Effector memory CD8-positive, alpha-beta T cell (primary cell): Measurements from ENCODE around the gene CHST1.

Experiments
- ATAC-seq: fragments of 150-1000 bp; cut with Tn5 transposase; replicated peaks from 2 replicates; pipeline ENCODE4 v1.10.0; 2021; ENCODE audit warnings: mild to moderate bottlenecking, moderate library complexity
- DNase-seq, 3 experiments: peaks; one replicate each; pipeline ENCODE4 v3.0.0; 2021
- H3K27ac Mint-ChIP-seq, 2 donors: one replicate each; pipeline ENCODE4 v1.8.0; 2022; ENCODE audit warnings: mild to moderate bottlenecking in 2 of 2, mixed read lengths in 2 of 2, moderate library complexity in 2 of 2
- H3K27me3 Mint-ChIP-seq, 2 donors: one replicate each; pipeline ENCODE4 v1.8.0; 2022; ENCODE audit warnings: mixed read lengths in 2 of 2
- H3K36me3 Mint-ChIP-seq: one replicate; pipeline ENCODE4 v1.8.0; 2022; ENCODE audit warnings: mild to moderate bottlenecking, moderate library complexity, mixed read lengths; ENCODE audit not compliant: insufficient read depth
- H3K4me1 Mint-ChIP-seq, 2 donors: one replicate each; pipeline ENCODE4 v1.8.0; 2022; ENCODE audit warnings: low read depth in 2 of 2, mixed read lengths in 2 of 2
- H3K4me3 Mint-ChIP-seq, 2 donors: one replicate each; pipeline ENCODE4 v1.8.0; 2022; ENCODE audit warnings: mild to moderate bottlenecking in 2 of 2, mixed read lengths in 2 of 2, moderate library complexity in 2 of 2
- H3K9me3 Mint-ChIP-seq, 2 donors: one replicate each; pipeline ENCODE4 v1.8.0; 2022; ENCODE audit warnings: mixed read lengths in 2 of 2

Gene CHST1

GRCh38 chr11:45684440-45684839 is 19.0 kb upstream of the CHST1 start:
- Mint-ChIP-seq H3K4me3 (no peak overlapping the region), H3K4me1 (no peaks in the 10 kb centered on the region), H3K27me3 (peaks cover 27 to 54% of the 10 kb centered on the region in 2 donors), H3K27ac (no peak overlapping the region), H3K36me3 (no peaks in the 10 kb centered on the region), H3K9me3 (no peaks in the 10 kb centered on the region)
- no peak for ATAC-seq
- no peak for DNase-seq

- no peak for ATAC-seq
- Mint-ChIP-seq H3K9me3 (no peaks in the 10 kb centered on the region), H3K36me3 (no peaks in the 10 kb centered on the region), H3K4me3 (no peak overlapping the region), H3K27ac (no peak overlapping the region), H3K4me1 (no peaks in the 10 kb centered on the region), H3K27me3 (peaks cover 27 to 55% of the 10 kb centered on the region in 2 donors)
- DNase-seq, result no peak
Measured at GRCh38 chr11:45683271-45684058, 18.0 kb upstream of the CHST1 start.

GRCh38 chr11:45679806-45680205 is 14.4 kb upstream of the CHST1 start:
- no peaks in the 10 kb centered on the region for H3K9me3 Mint-ChIP-seq
- H3K27me3 Mint-ChIP-seq, result peaks cover 9 to 56% of the 10 kb centered on the region in 2 donors
- ATAC-seq (no peak), DNase-seq (no peak)
- H3K4me1 Mint-ChIP-seq, result no peaks in the 10 kb centered on the region
- H3K36me3 Mint-ChIP-seq, result no peaks in the 10 kb centered on the region
- no peak overlapping the region for H3K4me3 Mint-ChIP-seq
- no peak overlapping the region for H3K27ac Mint-ChIP-seq

GRCh38 chr11:45678976-45679375 is 13.6 kb upstream of the CHST1 start:
- peaks cover under 1 to 48% of the 10 kb centered on the region in 2 donors for H3K27me3 Mint-ChIP-seq

GRCh38 chr11:45677770-45678512 is 12.5 kb upstream of the CHST1 start:
- H3K4me1 Mint-ChIP-seq, result no peaks in the 10 kb centered on the region
- H3K27me3 Mint-ChIP-seq, result peaks cover 0 to 45% of the 10 kb centered on the region in 2 donors
- no peak for ATAC-seq
- no peak for DNase-seq
- H3K27ac Mint-ChIP-seq, result no peak overlapping the region
- H3K9me3 Mint-ChIP-seq, result no peaks in the 10 kb centered on the region
- no peak overlapping the region for H3K4me3 Mint-ChIP-seq
- no peaks in the 10 kb centered on the region for H3K36me3 Mint-ChIP-seq

More at GRCh38 chr11:45678976-45679375, 13.6 kb upstream of the CHST1 start:
- ATAC-seq (no peak), DNase-seq (no peak)
- H3K9me3 Mint-ChIP-seq, result no peaks in the 10 kb centered on the region
- no peak overlapping the region for H3K4me3 Mint-ChIP-seq
- H3K36me3 Mint-ChIP-seq, result no peaks in the 10 kb centered on the region
- H3K4me1 Mint-ChIP-seq, result no peaks in the 10 kb centered on the region
- no peak overlapping the region for H3K27ac Mint-ChIP-seq

GRCh38 chr11:45676522-45677095 is 11.2 kb upstream of the CHST1 start:
- H3K27ac Mint-ChIP-seq, result no peak overlapping the region

GRCh38 chr11:45675646-45676045 is 10.2 kb upstream of the CHST1 start:
- Mint-ChIP-seq H3K9me3 (no peaks in the 10 kb centered on the region), H3K4me1 (no peaks in the 10 kb centered on the region), H3K27me3 (peaks cover 0 to 43% of the 10 kb centered on the region in 2 donors), H3K4me3 (no peak overlapping the region), H3K36me3 (no peaks in the 10 kb centered on the region), H3K27ac (peak overlapping the region in 1 of 2 donors; percentile 41)
- DNase-seq (no peak), ATAC-seq (no peak)

More at GRCh38 chr11:45676522-45677095, 11.2 kb upstream of the CHST1 start:
- Mint-ChIP-seq H3K36me3 (no peaks in the 10 kb centered on the region), H3K9me3 (no peaks in the 10 kb centered on the region), H3K27me3 (peaks cover 0 to 40% of the 10 kb centered on the region in 2 donors), H3K4me1 (no peaks in the 10 kb centered on the region), H3K4me3 (no peak overlapping the region)
- ATAC-seq (no peak), DNase-seq (no peak)

- no peaks in the 10 kb centered on the region for H3K36me3 Mint-ChIP-seq
- ATAC-seq, result no peak
- no peak overlapping the region for H3K27ac Mint-ChIP-seq
- H3K4me3 Mint-ChIP-seq, result no peak overlapping the region
- H3K27me3 Mint-ChIP-seq, result peaks cover 4 to 54% of the 10 kb centered on the region in 2 donors
- DNase-seq, result no peak
- H3K9me3 Mint-ChIP-seq, result no peaks in the 10 kb centered on the region
- no peaks in the 10 kb centered on the region for H3K4me1 Mint-ChIP-seq
Measured at GRCh38 chr11:45674481-45675190, 9.2 kb upstream of the CHST1 start.

GRCh38 chr11:45673441-45673840 is 8.0 kb upstream of the CHST1 start:
- no peak overlapping the region for H3K4me3 Mint-ChIP-seq
- H3K27ac Mint-ChIP-seq, result no peak overlapping the region
- no peaks in the 10 kb centered on the region for H3K4me1 Mint-ChIP-seq
- DNase-seq (no peak), ATAC-seq (no peak)
- peaks cover 16 to 60% of the 10 kb centered on the region in 2 donors for H3K27me3 Mint-ChIP-seq
- H3K36me3 Mint-ChIP-seq, result no peaks in the 10 kb centered on the region
- H3K9me3 Mint-ChIP-seq, result no peaks in the 10 kb centered on the region

GRCh38 chr11:45672593-45672992 is 7.2 kb upstream of the CHST1 start:
- H3K4me1 Mint-ChIP-seq, result no peaks in the 10 kb centered on the region
- DNase-seq, result no peak
- no peak overlapping the region for H3K4me3 Mint-ChIP-seq
- ATAC-seq, result no peak
- H3K27ac Mint-ChIP-seq, result no peak overlapping the region
- H3K27me3 Mint-ChIP-seq, result peaks cover 24 to 60% of the 10 kb centered on the region in 2 donors
- H3K9me3 Mint-ChIP-seq, result no peaks in the 10 kb centered on the region
- no peaks in the 10 kb centered on the region for H3K36me3 Mint-ChIP-seq

GRCh38 chr11:45671246-45672171 is 6.1 kb upstream of the CHST1 start:
- H3K27me3 Mint-ChIP-seq, result peaks cover 35 to 66% of the 10 kb centered on the region in 2 donors

GRCh38 chr11:45670386-45671135 is 5.1 kb upstream of the CHST1 start:
- DNase-seq (no peak), ATAC-seq (no peak)
- Mint-ChIP-seq H3K4me1 (peaks cover 3 to 6% of the 10 kb centered on the region in 2 donors), H3K9me3 (no peaks in the 10 kb centered on the region), H3K27ac (no peak overlapping the region), H3K4me3 (no peak overlapping the region), H3K36me3 (no peaks in the 10 kb centered on the region), H3K27me3 (peaks cover 43 to 67% of the 10 kb centered on the region in 2 donors)

More at GRCh38 chr11:45671246-45672171, 6.1 kb upstream of the CHST1 start:
- Mint-ChIP-seq H3K4me3 (no peak overlapping the region), H3K27ac (no peak overlapping the region), H3K9me3 (no peaks in the 10 kb centered on the region), H3K36me3 (no peaks in the 10 kb centered on the region), H3K4me1 (no peaks in the 10 kb centered on the region)
- DNase-seq (no peak), ATAC-seq (no peak)
